Mammary epithelial cell (primary cell): ENCODE measurements around the gene ACADL.

Experiments
- EZH2 ChIP-seq: IDR thresholded peaks from 2 replicates; pipeline ENCODE4 v1.6.1; 2012; ENCODE audit warnings: low read length, inconsistent platforms, borderline replicate concordance
- TF ChIP-seq, protein P1 (sequence below), 2 donors: IDR thresholded peaks in 1 of 2; conservative IDR thresholded peaks in 1 of 2; 2 replicates each; pipeline ENCODE4 v1.5.1; 2011 to 2012; ENCODE audit warnings: inconsistent platforms in 2 of 2, low read length in 2 of 2, mild to moderate bottlenecking in 2 of 2, control low read depth in 1 of 2, low read depth in 1 of 2; ENCODE audit not compliant: insufficient read depth in 1 of 2; ENCODE audit errors: extremely low read depth in 1 of 2

DNA sequence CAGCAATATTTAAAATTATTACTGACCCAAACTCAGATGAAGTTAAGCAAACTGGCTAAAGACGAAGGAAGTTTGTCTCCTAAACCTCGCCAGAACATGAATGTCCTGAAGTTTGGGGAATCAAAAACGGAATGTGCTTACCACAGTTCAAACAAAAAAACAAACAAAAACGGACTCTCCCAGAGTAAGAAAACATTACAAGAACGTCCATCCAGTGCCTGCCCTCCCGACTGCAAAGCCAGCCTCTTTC, 55.1 kb downstream of the ACADL start:
- TF ChIP-seq, protein P1, sequence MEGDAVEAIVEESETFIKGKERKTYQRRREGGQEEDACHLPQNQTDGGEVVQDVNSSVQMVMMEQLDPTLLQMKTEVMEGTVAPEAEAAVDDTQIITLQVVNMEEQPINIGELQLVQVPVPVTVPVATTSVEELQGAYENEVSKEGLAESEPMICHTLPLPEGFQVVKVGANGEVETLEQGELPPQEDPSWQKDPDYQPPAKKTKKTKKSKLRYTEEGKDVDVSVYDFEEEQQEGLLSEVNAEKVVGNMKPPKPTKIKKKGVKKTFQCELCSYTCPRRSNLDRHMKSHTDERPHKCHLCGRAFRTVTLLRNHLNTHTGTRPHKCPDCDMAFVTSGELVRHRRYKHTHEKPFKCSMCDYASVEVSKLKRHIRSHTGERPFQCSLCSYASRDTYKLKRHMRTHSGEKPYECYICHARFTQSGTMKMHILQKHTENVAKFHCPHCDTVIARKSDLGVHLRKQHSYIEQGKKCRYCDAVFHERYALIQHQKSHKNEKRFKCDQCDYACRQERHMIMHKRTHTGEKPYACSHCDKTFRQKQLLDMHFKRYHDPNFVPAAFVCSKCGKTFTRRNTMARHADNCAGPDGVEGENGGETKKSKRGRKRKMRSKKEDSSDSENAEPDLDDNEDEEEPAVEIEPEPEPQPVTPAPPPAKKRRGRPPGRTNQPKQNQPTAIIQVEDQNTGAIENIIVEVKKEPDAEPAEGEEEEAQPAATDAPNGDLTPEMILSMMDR (conservative IDR thresholded peaks at IDR 0.05 in 1 of 2, IDR thresholded peaks at IDR 0.05 in 1 of 2; ENCODE audit: extremely low read depth in 1 of 2, insufficient read depth in 1 of 2, low read depth in 1 of 2, low read length in 2 of 2), result no peak
- TF ChIP-seq EZH2, result no peak
